G401.6 (cell line): Measurements from ENCODE around the gene ABCA1.
"Not testable (repeated sequence)": the region's sequence is repeated elsewhere in the genome, so short reads cannot be mapped to it uniquely, and the experiment has no call there.

ENCODE experiments used
- FAIRE-seq: peaks from 2 replicates; lab custom pipeline; 2012; peaks lifted over from hg19 to GRCh38; lab: Jason Lieb, UNC

The ABCA1 gene

GRCh38 chr9:104906441-104907277, 21.3 kb downstream of the ABCA1 start:
- FAIRE-seq: no peak

- FAIRE-seq: no peak
These were observed 22.0 kb downstream of the ABCA1 start for GRCh38 chr9:104905931-104906330.

- no peak for FAIRE-seq
These were observed 22.6 kb downstream of the ABCA1 start for GRCh38 chr9:104905153-104905901.

GRCh38 chr9:104903609-104904008, 24.3 kb downstream of the ABCA1 start:
- FAIRE-seq: no peak

- no peak for FAIRE-seq
These were observed 27.1 kb downstream of the ABCA1 start for GRCh38 chr9:104900871-104901270.

GRCh38 chr9:104900324-104900723, 27.6 kb downstream of the ABCA1 start:
- FAIRE-seq: no peak

- no peak for FAIRE-seq
These were observed 28.2 kb downstream of the ABCA1 start for GRCh38 chr9:104899759-104900247.

GRCh38 chr9:104898376-104898775, 29.6 kb downstream of the ABCA1 start:
- not testable (repeated sequence) for FAIRE-seq

GRCh38 chr9:104896131-104896530, 31.8 kb downstream of the ABCA1 start:
- no peak for FAIRE-seq

- FAIRE-seq: no peak
These were observed 32.4 kb downstream of the ABCA1 start for GRCh38 chr9:104895572-104895971.

GRCh38 chr9:104892701-104893100, 35.3 kb downstream of the ABCA1 start:
- FAIRE-seq: no peak

- no peak for FAIRE-seq
These were observed 37.6 kb downstream of the ABCA1 start for GRCh38 chr9:104890433-104890770.

- FAIRE-seq: no peak
These were observed 41.9 kb downstream of the ABCA1 start for GRCh38 chr9:104885818-104886709.

GRCh38 chr9:104883169-104883568, 44.8 kb downstream of the ABCA1 start:
- no peak for FAIRE-seq

GRCh38 chr9:104882566-104882965, 45.4 kb downstream of the ABCA1 start:
- no peak for FAIRE-seq

- FAIRE-seq: no peak
These were observed 45.9 kb downstream of the ABCA1 start for GRCh38 chr9:104882086-104882485.

GRCh38 chr9:104879555-104880309, 48.2 kb downstream of the ABCA1 start:
- FAIRE-seq: no peak

- no peak for FAIRE-seq
These were observed 51.4 kb downstream of the ABCA1 start for GRCh38 chr9:104876587-104876986.

GRCh38 chr9:104875897-104876296, 52.1 kb downstream of the ABCA1 start:
- no peak for FAIRE-seq

- FAIRE-seq: no peak
These were observed 52.6 kb downstream of the ABCA1 start for GRCh38 chr9:104875320-104875719.

GRCh38 chr9:104873489-104873850, 54.5 kb downstream of the ABCA1 start:
- FAIRE-seq: no peak
